GM23338 (cell line): ENCODE results near the gene CRYBG1. TPM values are rescaled to one million over a fixed set of nuclear protein-coding genes. Genes with fewer than 3 reads are reported as not detected.
A peak's percentile ranks its signal among the peaks of the same experiment; 100 is the strongest.

Source experiments
- ATAC-seq: fragments of 200-7000 bp; cut with Tn5 transposase; 3 replicates; pipeline ENCODE4 v1.9.1; 2020
- DNase-seq: peaks from one replicate; pipeline ENCODE4 v3.0.0-alpha.2; 2015; ENCODE audit warnings: low spot score
- H2AFZ ChIP-seq: fragments of 200-600 bp; sonication (generic); 2 replicates; pipeline ENCODE4 v1.8.0; 2016; ENCODE audit warnings: antibody characterized with exemption, mild to moderate bottlenecking, moderate library complexity
- H3F3A ChIP-seq: fragments of 200-600 bp; sonication (generic); replicated peaks from 2 replicates; pipeline ENCODE4 v1.8.0; 2017; ENCODE audit warnings: antibody characterized with exemption, mixed run types, low read depth
- H3K27ac ChIP-seq: fragments of 200-600 bp; sonication (generic); 2 replicates; pipeline ENCODE4 v1.6.1; 2016; ENCODE audit warnings: low read depth
- H3K27me3 ChIP-seq: fragments of 200-600 bp; sonication (generic); 2 replicates; pipeline ENCODE4 v1.8.0; 2016; ENCODE audit warnings: mild to moderate bottlenecking, mixed run types, moderate library complexity; ENCODE audit not compliant: insufficient read depth
- H3K36me3 ChIP-seq: fragments of 200-600 bp; sonication (generic); 2 replicates; pipeline ENCODE4 v1.8.0; 2016; ENCODE audit warnings: mild to moderate bottlenecking; ENCODE audit not compliant: insufficient read depth
- H3K4me1 ChIP-seq: fragments of 200-600 bp; sonication (generic); 2 replicates; pipeline ENCODE4 v1.8.0; 2016; ENCODE audit warnings: mild to moderate bottlenecking, moderate library complexity; ENCODE audit not compliant: insufficient read depth
- H3K4me2 ChIP-seq: fragments of 200-600 bp; sonication (generic); 2 replicates; pipeline ENCODE4 v1.7.1; 2017; ENCODE audit warnings: mixed run types
- H3K4me3 ChIP-seq: fragments of 200-600 bp; sonication (generic); 2 replicates; pipeline ENCODE4 v1.6.1; 2016; ENCODE audit warnings: mixed run types
- H3K79me2 ChIP-seq: fragments of 200-600 bp; sonication (generic); replicated peaks from 2 replicates; pipeline ENCODE4 v1.8.0; 2017; ENCODE audit warnings: mild to moderate bottlenecking; ENCODE audit not compliant: insufficient read depth
- H3K9me2 ChIP-seq: fragments of 200-600 bp; sonication (generic); 2 replicates; pipeline ENCODE4 v1.8.0; 2017; ENCODE audit not compliant: insufficient read depth
- H4K20me1 ChIP-seq: fragments of 200-600 bp; sonication (generic); replicated peaks from 2 replicates; pipeline ENCODE4 v1.8.0; 2017; ENCODE audit warnings: mild to moderate bottlenecking; ENCODE audit not compliant: insufficient read depth
- H3K27ac Mint-ChIP-seq: 2 replicates; pipeline ENCODE4 v1.8.0; 2020; ENCODE audit warnings: inconsistent platforms, mild to moderate bottlenecking, moderate library complexity, mixed read lengths
- H3K27me3 Mint-ChIP-seq: 3 replicates; pipeline ENCODE4 v1.8.0; 2022; ENCODE audit warnings: low read depth, mild to moderate bottlenecking, moderate library complexity, mixed read lengths, inconsistent platforms; ENCODE audit not compliant: insufficient read depth, poor library complexity
- H3K36me3 Mint-ChIP-seq: 3 replicates; pipeline ENCODE4 v1.8.0; 2021; ENCODE audit warnings: low read depth, mild to moderate bottlenecking, inconsistent platforms, moderate library complexity, mixed read lengths
- H3K4me1 Mint-ChIP-seq: 3 replicates; pipeline ENCODE4 v1.8.0; 2020; ENCODE audit warnings: mild to moderate bottlenecking, inconsistent platforms, mixed read lengths
- H3K4me3 Mint-ChIP-seq: 3 replicates; pipeline ENCODE4 v1.8.0; 2021; ENCODE audit warnings: moderate library complexity, mild to moderate bottlenecking, inconsistent platforms, mixed read lengths
- H3K9me3 Mint-ChIP-seq: 3 replicates; pipeline ENCODE4 v1.8.0; 2020; ENCODE audit warnings: moderate library complexity, mild to moderate bottlenecking, inconsistent platforms, mixed read lengths
- CREB1 ChIP-seq: fragments of 250-450 bp; sonication (Bioruptor Pico); IDR thresholded peaks from 2 replicates; pipeline ENCODE4 v1.5.0; 2020; ENCODE audit warnings: low read depth, mild to moderate bottlenecking, moderate library complexity
- ETS1 ChIP-seq: IDR thresholded peaks from 2 replicates; pipeline ENCODE4 v1.6.1; 2016; ENCODE audit warnings: antibody characterized with exemption
- EZH2 ChIP-seq: fragments of 200-600 bp; sonication (generic); IDR thresholded peaks from one replicate; pipeline ENCODE4 v1.8.0; 2017; ENCODE audit warnings: antibody characterized with exemption, mild to moderate bottlenecking, low read depth; ENCODE audit not compliant: unreplicated experiment
- EZH2phosphoT487 ChIP-seq: fragments of 200-600 bp; sonication (generic); IDR thresholded peaks from one replicate; pipeline ENCODE4 v1.8.1; 2018; ENCODE audit warnings: antibody characterized with exemption; ENCODE audit not compliant: unreplicated experiment
- JUNB ChIP-seq: IDR thresholded peaks from one replicate; pipeline ENCODE4 v1.6.1; 2016; ENCODE audit warnings: antibody characterized with exemption; ENCODE audit not compliant: unreplicated experiment
- NANOG ChIP-seq: IDR thresholded peaks from 2 replicates; pipeline ENCODE4 v1.6.1; 2016; ENCODE audit warnings: antibody characterized with exemption, borderline replicate concordance
- POLR2AphosphoS5 ChIP-seq: IDR thresholded peaks from 2 replicates; pipeline ENCODE4 v1.6.1; 2016; ENCODE audit warnings: antibody characterized with exemption, low read depth
- REST ChIP-seq: IDR thresholded peaks from one replicate; pipeline ENCODE4 v1.6.1; 2018; ENCODE audit warnings: antibody characterized with exemption; ENCODE audit not compliant: unreplicated experiment
- STAT1 ChIP-seq: IDR thresholded peaks from one replicate; pipeline ENCODE4 v1.6.1; 2016; ENCODE audit warnings: antibody characterized with exemption; ENCODE audit not compliant: unreplicated experiment
- ZNF114 ChIP-seq: fragments of 250-450 bp; sonication (Bioruptor Pico); IDR thresholded peaks from 2 replicates; pipeline ENCODE4 v1.5.0; 2020; ENCODE audit warnings: mild to moderate bottlenecking, moderate library complexity
- polyA plus RNA-seq: library from polyadenylated mRNA; unstranded; fragments of >200 nt; fragmentation: Nextera tagmentation; extraction: Ambion mirVana; gene quantifications from 2 replicates; pipeline ENCODE4 v1.2.1, GENCODE V29; 2016
- total RNA-seq: library from RNA; depleted of rRNA; stranded (reverse); fragments of >200 nt; shearing (Covaris generic); gene quantifications from 2 replicates; pipeline ENCODE4 v1.2.3, GENCODE V29; 2014

The CRYBG1 gene
- total and polyA plus RNA-seq, 2 experiments from 2014 or later, result 3.7 to 17.2 TPM

- TF ChIP-seq NANOG (no peak), ETS1 (no peak), POLR2AphosphoS5 (no peak), STAT1 (no peak), EZH2phosphoT487 (no peak), EZH2 (no peak)
Measured at GRCh38 chr6:106417572-106418147, 57.1 kb downstream of the CRYBG1 start (continued).

- H3K4me1 ChIP-seq, result peaks cover 13% of the 10 kb centered on the region
- H3K4me3 ChIP-seq, result no peak overlapping the region
- no peak for TF ChIP-seq CREB1 (CRISPR knock-in tag)
- TF ChIP-seq ZNF114 (CRISPR knock-in tag), result no peak
- no peak for TF ChIP-seq EZH2
- no peak for TF ChIP-seq EZH2phosphoT487
- no peak for TF ChIP-seq STAT1
- no peak for TF ChIP-seq POLR2AphosphoS5
- TF ChIP-seq REST, result no peak
- no peak for TF ChIP-seq JUNB
- no peak for TF ChIP-seq NANOG
- no peak for TF ChIP-seq ETS1
- peaks cover 3% of the 10 kb centered on the region; the same call in 1 of the 3 replicates for H3K9me3 Mint-ChIP-seq
- no peak overlapping the region for H3K27ac Mint-ChIP-seq
- H3K4me3 Mint-ChIP-seq, result no peak overlapping the region
- 0 out of 2 replicates have a peak overlapping the region, but pooled peaks have one; percentile 34 for H2AFZ ChIP-seq
- H4K20me1 ChIP-seq, result no peaks in the 10 kb centered on the region
- H3K27me3 ChIP-seq, result no peaks in the 10 kb centered on the region
- H3K79me2 ChIP-seq, result no peaks in the 10 kb centered on the region
- no peak overlapping the region for H3K27ac ChIP-seq
- 0 out of 2 replicates have a peak overlapping the region, but pooled peaks have one; percentile 39 for H3K4me2 ChIP-seq
- H3K9me2 ChIP-seq, result peaks cover 8% of the 10 kb centered on the region
- no peaks in the 10 kb centered on the region for H3F3A ChIP-seq
- H3K4me1 Mint-ChIP-seq, result peaks cover 16% of the 10 kb centered on the region
- DNase-seq (no peak), ATAC-seq (no peak)
- H3K36me3 Mint-ChIP-seq, result peaks cover 4% of the 10 kb centered on the region; the same call in 1 of the 3 replicates
- no peaks in the 10 kb centered on the region for H3K36me3 ChIP-seq
- H3K27me3 Mint-ChIP-seq, result peaks cover 3% of the 10 kb centered on the region
Measured at GRCh38 chr6:106419900-106420613, 59.5 kb downstream of the CRYBG1 start.
